ENCODE measurements around the gene PGAP2.

DNA sequence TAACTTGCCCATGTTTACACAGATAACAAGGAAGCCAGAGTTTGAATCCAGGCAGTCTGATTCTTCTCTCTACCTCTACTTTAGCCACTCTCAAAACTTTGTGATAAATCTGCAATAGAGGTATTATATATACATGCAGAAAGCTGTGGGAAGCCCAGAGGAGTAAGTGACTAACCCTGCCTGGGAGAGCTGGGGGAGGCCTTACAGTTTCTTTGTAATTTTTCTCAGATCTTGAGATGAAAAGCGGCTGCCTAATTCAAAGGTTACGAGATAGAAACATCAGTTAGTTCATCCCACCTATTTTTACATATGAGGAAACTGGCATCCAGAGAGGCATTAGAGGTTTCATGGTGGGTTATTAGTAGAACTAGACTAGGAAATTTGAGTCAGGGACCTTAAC lies 52.0 kb downstream of the PGAP2 start:
- TF ChIP-seq EP300 (IDR thresholded peaks at IDR 0.05): no peak
- TF ChIP-seq, protein P1, sequence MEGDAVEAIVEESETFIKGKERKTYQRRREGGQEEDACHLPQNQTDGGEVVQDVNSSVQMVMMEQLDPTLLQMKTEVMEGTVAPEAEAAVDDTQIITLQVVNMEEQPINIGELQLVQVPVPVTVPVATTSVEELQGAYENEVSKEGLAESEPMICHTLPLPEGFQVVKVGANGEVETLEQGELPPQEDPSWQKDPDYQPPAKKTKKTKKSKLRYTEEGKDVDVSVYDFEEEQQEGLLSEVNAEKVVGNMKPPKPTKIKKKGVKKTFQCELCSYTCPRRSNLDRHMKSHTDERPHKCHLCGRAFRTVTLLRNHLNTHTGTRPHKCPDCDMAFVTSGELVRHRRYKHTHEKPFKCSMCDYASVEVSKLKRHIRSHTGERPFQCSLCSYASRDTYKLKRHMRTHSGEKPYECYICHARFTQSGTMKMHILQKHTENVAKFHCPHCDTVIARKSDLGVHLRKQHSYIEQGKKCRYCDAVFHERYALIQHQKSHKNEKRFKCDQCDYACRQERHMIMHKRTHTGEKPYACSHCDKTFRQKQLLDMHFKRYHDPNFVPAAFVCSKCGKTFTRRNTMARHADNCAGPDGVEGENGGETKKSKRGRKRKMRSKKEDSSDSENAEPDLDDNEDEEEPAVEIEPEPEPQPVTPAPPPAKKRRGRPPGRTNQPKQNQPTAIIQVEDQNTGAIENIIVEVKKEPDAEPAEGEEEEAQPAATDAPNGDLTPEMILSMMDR (IDR thresholded peaks at IDR 0.05): no peak

All from ovary (tissue), 3 donors.